GM20000 (cell line): ENCODE data around the gene HRAS.

Experiments
- DNase-seq: peaks from one replicate; pipeline ENCODE4 v3.0.0; 2012; ENCODE audit warnings: low spot score
- TF ChIP-seq, protein P1 (sequence below): IDR thresholded peaks from 2 replicates; pipeline ENCODE4 v1.5.1; 2012; ENCODE audit warnings: mild to moderate bottlenecking, control low read depth; ENCODE audit errors: extremely low read depth, missing control alignments

The HRAS gene

DNA sequence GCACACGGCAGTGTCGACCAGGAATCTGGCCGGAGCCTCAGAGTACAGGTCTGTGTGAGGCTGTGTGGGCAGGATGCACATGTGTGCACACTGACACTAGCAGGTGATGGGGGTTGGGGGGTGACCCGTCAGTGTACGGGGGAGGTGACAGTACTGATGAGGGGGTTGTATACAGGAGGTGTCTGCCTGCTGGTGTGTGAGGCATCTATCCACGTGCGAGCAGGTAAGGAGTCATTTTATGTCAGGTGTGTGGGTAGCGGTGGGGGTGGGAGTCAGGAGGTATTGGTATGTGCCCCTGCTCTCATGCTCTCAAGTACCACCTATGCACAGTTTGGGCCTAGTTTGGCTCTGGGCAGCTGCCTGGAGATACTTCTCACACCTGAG, 36.4 kb upstream of the HRAS start:
- TF ChIP-seq, protein P1, sequence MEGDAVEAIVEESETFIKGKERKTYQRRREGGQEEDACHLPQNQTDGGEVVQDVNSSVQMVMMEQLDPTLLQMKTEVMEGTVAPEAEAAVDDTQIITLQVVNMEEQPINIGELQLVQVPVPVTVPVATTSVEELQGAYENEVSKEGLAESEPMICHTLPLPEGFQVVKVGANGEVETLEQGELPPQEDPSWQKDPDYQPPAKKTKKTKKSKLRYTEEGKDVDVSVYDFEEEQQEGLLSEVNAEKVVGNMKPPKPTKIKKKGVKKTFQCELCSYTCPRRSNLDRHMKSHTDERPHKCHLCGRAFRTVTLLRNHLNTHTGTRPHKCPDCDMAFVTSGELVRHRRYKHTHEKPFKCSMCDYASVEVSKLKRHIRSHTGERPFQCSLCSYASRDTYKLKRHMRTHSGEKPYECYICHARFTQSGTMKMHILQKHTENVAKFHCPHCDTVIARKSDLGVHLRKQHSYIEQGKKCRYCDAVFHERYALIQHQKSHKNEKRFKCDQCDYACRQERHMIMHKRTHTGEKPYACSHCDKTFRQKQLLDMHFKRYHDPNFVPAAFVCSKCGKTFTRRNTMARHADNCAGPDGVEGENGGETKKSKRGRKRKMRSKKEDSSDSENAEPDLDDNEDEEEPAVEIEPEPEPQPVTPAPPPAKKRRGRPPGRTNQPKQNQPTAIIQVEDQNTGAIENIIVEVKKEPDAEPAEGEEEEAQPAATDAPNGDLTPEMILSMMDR, result no peak
- no peak for DNase-seq

DNA sequence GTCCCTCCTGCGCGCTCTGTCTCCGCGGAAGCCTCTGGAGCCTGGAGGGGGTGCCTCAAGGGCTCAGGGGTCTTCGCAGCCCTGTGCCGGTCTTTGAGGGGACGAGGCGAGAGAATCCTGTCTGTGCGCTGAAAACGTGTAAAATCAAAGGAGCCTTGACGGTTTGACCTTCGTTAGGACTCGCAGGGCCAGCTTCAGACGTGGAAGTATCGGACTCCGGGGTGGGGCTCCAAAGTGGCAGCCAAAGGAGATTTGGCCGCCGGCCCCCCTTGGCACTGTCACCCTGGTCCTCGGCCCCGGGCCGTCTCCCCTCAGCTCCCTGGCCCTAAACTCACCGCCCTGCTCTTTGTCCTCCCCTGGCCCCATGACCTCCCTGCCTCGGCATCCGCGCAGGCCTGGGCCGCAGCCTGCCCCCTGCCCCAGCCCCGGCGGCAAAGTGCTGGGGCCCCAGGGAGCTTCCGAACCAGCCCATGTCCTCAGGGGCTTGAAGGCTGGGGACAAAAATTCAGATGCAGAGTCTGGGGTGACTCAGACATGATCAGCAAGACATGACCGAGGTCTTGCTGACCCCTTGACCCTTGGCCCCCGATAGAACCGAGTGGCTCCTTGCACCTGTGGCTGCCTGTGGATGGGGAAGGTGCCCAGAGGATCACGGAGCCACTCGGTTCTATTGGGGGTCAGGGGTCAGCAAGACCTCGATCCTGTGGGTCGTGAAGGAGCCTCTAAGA, 33.9 kb upstream of the HRAS start:
- TF ChIP-seq, protein P1, result no peak
- DNase-seq, result no peak

DNA sequence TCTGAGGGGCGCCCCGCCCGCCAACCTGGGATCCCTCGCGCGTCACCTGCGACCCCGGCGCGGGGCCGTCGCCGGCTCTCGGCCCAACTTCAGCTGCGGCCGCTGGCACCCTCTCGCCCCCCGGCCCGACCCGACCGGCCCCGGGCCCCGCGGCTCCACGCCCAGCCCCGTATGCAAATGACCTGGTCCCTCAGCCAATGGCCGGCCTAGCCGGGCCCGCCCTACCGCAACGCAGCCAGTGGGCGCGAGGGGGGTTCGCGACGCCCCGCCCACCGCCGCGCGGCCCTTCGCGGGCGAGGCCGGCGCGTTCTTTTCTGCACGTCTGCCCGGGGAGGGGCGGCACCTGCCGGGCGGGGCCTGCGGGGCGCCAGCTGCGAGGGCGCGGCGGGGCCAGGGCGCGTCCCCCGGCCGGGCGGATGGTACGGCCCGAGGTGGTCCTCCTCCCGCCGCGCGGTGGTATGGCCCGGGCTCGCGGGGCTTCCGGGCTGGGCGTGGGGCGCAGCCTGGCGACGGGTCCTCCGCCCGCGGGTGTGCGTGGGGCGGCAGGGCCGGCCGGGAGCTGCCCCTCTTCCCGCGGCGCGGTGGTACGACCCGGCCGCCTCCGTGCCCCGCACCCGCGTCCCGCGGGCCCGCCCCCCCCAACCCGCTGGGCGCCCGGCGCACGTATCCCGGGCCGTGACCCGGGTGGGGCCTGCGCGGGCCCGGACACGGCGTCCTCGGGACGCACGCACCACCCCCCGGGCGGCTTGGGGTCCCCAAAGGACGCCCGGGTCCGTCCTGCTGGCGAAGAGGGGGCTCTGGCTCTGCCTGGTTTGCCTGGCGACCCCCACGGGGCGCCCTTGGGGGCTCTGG, 33.2 kb upstream of the HRAS start:
- peak; percentile 99 for DNase-seq
- TF ChIP-seq, protein P1, result no peak

DNA sequence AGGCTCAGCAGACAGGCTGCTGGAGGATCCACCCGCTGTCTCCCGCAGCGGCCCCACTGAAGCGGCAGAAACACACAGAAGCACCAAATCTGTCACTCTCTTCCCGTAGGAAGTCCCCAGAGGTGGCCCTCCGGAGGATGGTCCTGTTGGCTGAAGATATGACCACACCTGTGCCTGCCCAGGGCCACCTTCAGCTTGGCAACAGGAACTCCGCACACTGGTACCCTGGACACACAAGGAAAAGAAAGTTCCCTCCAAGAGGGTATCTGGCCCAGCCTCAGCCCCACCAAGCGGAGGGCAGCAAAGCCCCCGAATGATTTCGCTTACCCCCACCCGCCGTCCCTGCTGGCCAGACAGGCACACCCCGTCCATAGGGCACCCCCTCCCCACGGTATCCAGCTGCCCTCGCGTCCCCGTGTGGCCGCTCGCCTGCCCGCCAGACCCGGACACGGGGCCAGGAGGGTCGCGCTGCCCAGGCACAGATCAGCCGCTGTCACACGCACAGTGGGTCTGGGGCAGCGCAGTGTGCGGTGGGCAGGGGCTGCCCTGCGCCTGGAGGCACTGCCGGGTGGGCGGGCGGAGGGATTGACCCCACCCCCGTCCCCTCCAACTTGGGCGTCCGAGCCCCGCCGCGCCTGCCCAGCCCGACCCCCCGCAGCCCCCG, 32.4 kb upstream of the HRAS start:
- DNase-seq, result no peak
- TF ChIP-seq, protein P1, result no peak

DNA sequence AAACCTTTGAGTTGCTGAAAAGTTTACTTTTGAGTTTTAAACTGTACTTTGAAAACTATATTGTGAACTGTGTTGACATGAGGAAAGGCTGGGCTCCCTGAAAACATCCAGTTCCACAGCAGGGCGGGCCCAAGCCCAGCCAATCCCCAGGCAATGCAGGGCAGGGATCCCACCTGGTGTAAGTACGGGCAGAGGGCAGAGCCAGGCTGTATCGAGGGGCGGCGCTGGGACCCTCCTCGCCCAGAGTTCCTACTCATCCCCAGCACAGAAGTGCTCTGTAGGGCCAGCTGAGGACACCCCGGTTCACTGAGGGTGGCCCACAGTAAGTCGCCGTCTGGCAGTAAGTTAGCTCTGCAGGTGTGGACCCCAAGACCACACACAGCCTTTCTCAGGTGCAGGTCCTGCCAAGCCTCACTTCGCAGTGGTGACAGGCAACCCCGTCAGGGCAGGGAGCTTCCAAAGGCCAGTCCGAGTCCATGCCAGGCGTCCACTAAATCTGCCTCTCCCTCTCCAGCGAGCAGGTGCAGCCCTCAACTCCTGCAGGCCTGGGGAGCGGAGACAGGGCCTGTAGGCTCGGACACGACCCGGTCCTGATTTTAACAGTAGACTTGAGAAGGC, 31.7 kb upstream of the HRAS start:
- TF ChIP-seq, protein P1, result no peak
- no peak for DNase-seq

DNA sequence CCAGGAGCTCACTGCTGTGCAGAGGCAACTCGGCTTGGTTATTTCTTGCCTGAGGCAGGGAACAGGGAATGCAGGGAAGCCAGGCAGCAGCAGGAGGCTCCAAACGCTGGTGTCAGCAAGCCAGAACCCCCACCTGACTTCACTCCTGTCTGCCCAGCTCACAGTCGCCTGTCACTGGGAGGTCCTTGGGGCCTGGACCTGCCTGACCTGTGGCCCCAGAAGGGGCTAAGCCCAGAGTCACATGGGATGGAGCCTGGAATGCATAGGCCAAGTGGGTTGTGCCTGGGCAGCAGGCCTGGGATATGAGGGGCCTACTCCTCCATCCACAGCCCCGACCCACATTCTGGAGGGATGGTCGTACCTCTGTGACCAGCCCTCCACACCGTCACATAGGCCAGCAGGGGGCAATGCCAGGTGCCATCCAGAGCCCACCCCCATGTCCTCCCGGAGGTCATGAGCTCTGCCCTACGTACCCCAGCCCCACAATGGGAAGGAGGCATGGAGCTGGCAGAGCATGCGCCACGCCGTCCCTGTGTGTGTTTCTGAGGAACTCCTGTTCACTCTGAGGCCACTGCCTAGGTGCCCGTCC, 30.6 kb upstream of the HRAS start:
- no peak for DNase-seq

More for the DNA sequence above, 30.6 kb upstream of the HRAS start:
- TF ChIP-seq, protein P1, result no peak
